H9 (cell line): ENCODE data around the gene TET3. TPM values are rescaled to one million over a fixed set of nuclear protein-coding genes. Genes with fewer than 3 reads are reported as not detected.

ENCODE experiments used
- DNase-seq: peaks from one replicate; pipeline ENCODE4 v3.0.0-alpha.2; 2017
- H2AFZ ChIP-seq: one replicate; pipeline ENCODE4 v1.6.1; 2013; ENCODE audit warnings: mild to moderate bottlenecking, low read length, control low read depth, moderate library complexity
- H2AK5ac ChIP-seq: 2 replicates; pipeline ENCODE4 v1.6.1; 2013; ENCODE audit warnings: low read length, control low read depth, mixed read lengths; ENCODE audit not compliant: insufficient read length
- H2BK120ac ChIP-seq: one replicate; pipeline ENCODE4 v1.6.1; 2013; ENCODE audit warnings: low read depth, mild to moderate bottlenecking, low read length, control low read depth, inconsistent platforms; ENCODE audit not compliant: poor library complexity, severe bottlenecking
- H2BK12ac ChIP-seq: 2 replicates; pipeline ENCODE4 v1.6.1; 2013; ENCODE audit warnings: low read length, control low read depth, mixed read lengths, low read depth; ENCODE audit not compliant: insufficient read length
- H2BK15ac ChIP-seq: 2 replicates; pipeline ENCODE4 v1.6.1; 2013; ENCODE audit warnings: low read depth, low read length, control low read depth
- H2BK20ac ChIP-seq: one replicate; pipeline ENCODE4 v1.6.1; 2013; ENCODE audit warnings: low read depth, mild to moderate bottlenecking, low read length, control low read depth, inconsistent platforms; ENCODE audit not compliant: poor library complexity, severe bottlenecking
- H2BK5ac ChIP-seq: 2 replicates; pipeline ENCODE4 v1.6.1; 2013; ENCODE audit warnings: low read length, control low read depth, mixed read lengths; ENCODE audit not compliant: insufficient read length
- H3K14ac ChIP-seq: 2 replicates; pipeline ENCODE4 v1.6.1; 2013; ENCODE audit warnings: low read length, control low read depth; ENCODE audit not compliant: insufficient read depth
- H3K18ac ChIP-seq: 2 replicates; pipeline ENCODE4 v1.6.1; 2013; ENCODE audit warnings: low read depth, mild to moderate bottlenecking, mixed read lengths, low read length, control low read depth; ENCODE audit not compliant: insufficient read length
- H3K23ac ChIP-seq: 2 replicates; pipeline ENCODE4 v1.6.1; 2013; ENCODE audit warnings: low read length, control low read depth, mixed read lengths, low read depth; ENCODE audit not compliant: insufficient read length
- H3K23me2 ChIP-seq: 2 replicates; pipeline ENCODE4 v1.6.1; 2013; ENCODE audit warnings: low read depth, mild to moderate bottlenecking, mixed read lengths, low read length, control low read depth; ENCODE audit not compliant: insufficient read length, poor library complexity, severe bottlenecking
- H3K27ac ChIP-seq: 2 replicates; pipeline ENCODE4 v1.5.1; 2013; ENCODE audit warnings: low read length, control low read depth, mixed read lengths, low read depth; ENCODE audit not compliant: insufficient read length
- H3K27me3 ChIP-seq: 2 replicates; pipeline ENCODE4 v1.6.1; 2013; ENCODE audit warnings: low read length, control low read depth, inconsistent platforms; ENCODE audit not compliant: insufficient read depth
- H3K4ac ChIP-seq: 2 replicates; pipeline ENCODE4 v1.6.1; 2013; ENCODE audit warnings: low read depth, mild to moderate bottlenecking, control low read depth, inconsistent platforms, low read length, moderate library complexity
- H3K4me1 ChIP-seq: 2 replicates; pipeline ENCODE4 v1.6.1; 2013; ENCODE audit warnings: low read length, control low read depth, inconsistent platforms; ENCODE audit not compliant: insufficient read depth
- H3K4me2 ChIP-seq: 2 replicates; pipeline ENCODE4 v1.6.1; 2013; ENCODE audit warnings: low read length, control low read depth, mixed read lengths; ENCODE audit not compliant: insufficient read length, insufficient read depth
- H3K56ac ChIP-seq: 2 replicates; pipeline ENCODE4 v1.6.1; 2013; ENCODE audit warnings: low read depth, mild to moderate bottlenecking, mixed read lengths, low read length, control low read depth; ENCODE audit not compliant: insufficient read length
- H3K79me1 ChIP-seq: 2 replicates; pipeline ENCODE4 v1.6.1; 2013; ENCODE audit warnings: low read depth, mild to moderate bottlenecking, moderate library complexity, low read length, control low read depth, inconsistent platforms; ENCODE audit not compliant: insufficient read depth, poor library complexity, severe bottlenecking
- H3K79me2 ChIP-seq: 2 replicates; pipeline ENCODE4 v1.6.1; 2013; ENCODE audit warnings: low read length, control low read depth, inconsistent platforms; ENCODE audit not compliant: insufficient read depth
- H3K9ac ChIP-seq: 2 replicates; pipeline ENCODE4 v1.6.1; 2013; ENCODE audit warnings: low read length, control low read depth, mixed read lengths; ENCODE audit not compliant: insufficient read length; ENCODE audit errors: extremely low read depth
- H3K9me3 ChIP-seq: one replicate; pipeline ENCODE4 v1.6.1; 2013; ENCODE audit warnings: low read depth, low read length, inconsistent platforms; ENCODE audit not compliant: control insufficient read depth
- H3T11ph ChIP-seq: one replicate; pipeline ENCODE4 v1.6.1; 2013; ENCODE audit warnings: mild to moderate bottlenecking, low read length, control low read depth, inconsistent platforms
- H4K20me1 ChIP-seq: one replicate; pipeline ENCODE4 v1.6.1; 2013; ENCODE audit not compliant: control insufficient read depth, insufficient read length, insufficient read depth
- H4K5ac ChIP-seq: 2 replicates; pipeline ENCODE4 v1.6.1; 2013; ENCODE audit warnings: low read depth, mild to moderate bottlenecking, mixed read lengths, low read length, control low read depth; ENCODE audit not compliant: insufficient read length
- H4K8ac ChIP-seq: replicated peaks from 2 replicates; pipeline ENCODE4 v1.6.1; 2013; ENCODE audit warnings: low read length, control low read depth, mixed read lengths, low read depth; ENCODE audit not compliant: insufficient read length
- H4K91ac ChIP-seq: 2 replicates; pipeline ENCODE4 v1.6.1; 2013; ENCODE audit warnings: low read depth, mild to moderate bottlenecking, moderate library complexity, mixed read lengths, low read length, control low read depth; ENCODE audit not compliant: insufficient read length
- H3K27ac Mint-ChIP-seq, 3 experiments: 2 replicates in 2 of 3; 3 replicates in 1 of 3; pipeline ENCODE4 v1.8.0; 2020 to 2021; ENCODE audit warnings: mixed read lengths in 3 of 3, mild to moderate bottlenecking in 1 of 3, moderate library complexity in 1 of 3
- H3K27me3 Mint-ChIP-seq: 2 replicates; pipeline ENCODE4 v1.8.0; 2021; ENCODE audit warnings: low read depth, mild to moderate bottlenecking, moderate library complexity, mixed read lengths
- H3K36me3 Mint-ChIP-seq, 3 experiments: 2 replicates in 2 of 3; 3 replicates in 1 of 3; pipeline ENCODE4 v1.8.0; 2020 to 2021; ENCODE audit warnings: low read depth in 3 of 3, mixed read lengths in 3 of 3; ENCODE audit not compliant: insufficient read depth in 1 of 3
- H3K4me1 Mint-ChIP-seq, 2 experiments: 2 replicates each; pipeline ENCODE4 v1.8.0; 2020; ENCODE audit warnings: mixed read lengths in 2 of 2
- H3K4me3 Mint-ChIP-seq, 2 experiments: 2 replicates in 1 of 2; 3 replicates in 1 of 2; pipeline ENCODE4 v1.8.0; 2020 to 2021; ENCODE audit warnings: mild to moderate bottlenecking in 2 of 2, mixed read lengths in 2 of 2, moderate library complexity in 1 of 2
- H3K9me3 Mint-ChIP-seq, 2 experiments: 2 replicates in 1 of 2; 3 replicates in 1 of 2; pipeline ENCODE4 v1.8.0; 2020; ENCODE audit warnings: mild to moderate bottlenecking in 2 of 2, mixed read lengths in 2 of 2, moderate library complexity in 1 of 2
- CTCF ChIP-seq: fragments of 200-600 bp; sonication (generic); conservative IDR thresholded peaks from 3 replicates; pipeline ENCODE4 v1.8.0; 2021; ENCODE audit warnings: antibody characterized with exemption, mild to moderate bottlenecking
- WGBS: extraction: QIAGEN DNeasy Blood & Tissue Kit; methylation state at CpG from one replicate; pipeline ENCODE4 v1.1.7; 2013; ENCODE audit warnings: missing lambda C conversion rate, low lambda C conversion rate, mixed read lengths; ENCODE audit not compliant: insufficient read length; ENCODE audit errors: extremely low coverage; 5-methylcytosine and 5-hydroxymethylcytosine counted together
- total RNA-seq: library from RNA; stranded (reverse); gene quantifications from 2 replicates; pipeline ENCODE4 v1.2.1, GENCODE V29; 2021

TET3 gene
- total RNA-seq, 1 experiment from 2014 or later: 24.7 TPM

GRCh38 chr2:73970850-73971471 lies 13.7 kb upstream of the TET3 start:
- no peak overlapping the region; a peak in 1 of 5 replicates for H3K4me3 Mint-ChIP-seq
- Histone ChIP-seq H2BK5ac (no peak overlapping the region), H2AFZ (no peak overlapping the region), H3K27me3 (no peaks in the 10 kb centered on the region), H2BK20ac (no peak overlapping the region), H3K79me2 (no peaks in the 10 kb centered on the region), H3K27ac (no peak overlapping the region), H2BK120ac (no peak overlapping the region), H3K23me2 (no peaks in the 10 kb centered on the region), H4K5ac (no peak overlapping the region), H3K79me1 (no peaks in the 10 kb centered on the region), H3K4ac (no peak overlapping the region), H4K20me1 (no peaks in the 10 kb centered on the region), H3K23ac (no peak overlapping the region), H3K56ac (no peak overlapping the region), H4K8ac (no peak overlapping the region), H4K91ac (no peak overlapping the region), H2BK15ac (no peak overlapping the region), H3K9ac (no peak overlapping the region), H3K14ac (0 out of 2 replicates have a peak overlapping the region, but pooled peaks have one; percentile 71), H3K9me3 (no peaks in the 10 kb centered on the region), H3T11ph (no peak overlapping the region), H3K4me2 (no peak overlapping the region), H2AK5ac (no peak overlapping the region), H3K18ac (no peak overlapping the region), H3K4me1 (no peaks in the 10 kb centered on the region), H2BK12ac (no peak overlapping the region)
- TF ChIP-seq CTCF: no peak
- WGBS: no CpG with 5 or more reads among the region's 7 CpGs
- no peak for DNase-seq
- no peaks in the 10 kb centered on the region for H3K9me3 Mint-ChIP-seq
- H3K27me3 Mint-ChIP-seq: peaks cover 13% of the 10 kb centered on the region
- H3K4me1 Mint-ChIP-seq: peaks cover 14 to 19% of the 10 kb centered on the region in 2 experiments
- no peaks in the 10 kb centered on the region; a peak in 1 of 7 replicates for H3K36me3 Mint-ChIP-seq
- no peak overlapping the region; a peak in 1 of 7 replicates for H3K27ac Mint-ChIP-seq
